ENCODE measurements around the gene NASP. TPM values are rescaled to one million over a fixed set of nuclear protein-coding genes. Genes with fewer than 3 reads are reported as not detected.

NASP gene, protein sequence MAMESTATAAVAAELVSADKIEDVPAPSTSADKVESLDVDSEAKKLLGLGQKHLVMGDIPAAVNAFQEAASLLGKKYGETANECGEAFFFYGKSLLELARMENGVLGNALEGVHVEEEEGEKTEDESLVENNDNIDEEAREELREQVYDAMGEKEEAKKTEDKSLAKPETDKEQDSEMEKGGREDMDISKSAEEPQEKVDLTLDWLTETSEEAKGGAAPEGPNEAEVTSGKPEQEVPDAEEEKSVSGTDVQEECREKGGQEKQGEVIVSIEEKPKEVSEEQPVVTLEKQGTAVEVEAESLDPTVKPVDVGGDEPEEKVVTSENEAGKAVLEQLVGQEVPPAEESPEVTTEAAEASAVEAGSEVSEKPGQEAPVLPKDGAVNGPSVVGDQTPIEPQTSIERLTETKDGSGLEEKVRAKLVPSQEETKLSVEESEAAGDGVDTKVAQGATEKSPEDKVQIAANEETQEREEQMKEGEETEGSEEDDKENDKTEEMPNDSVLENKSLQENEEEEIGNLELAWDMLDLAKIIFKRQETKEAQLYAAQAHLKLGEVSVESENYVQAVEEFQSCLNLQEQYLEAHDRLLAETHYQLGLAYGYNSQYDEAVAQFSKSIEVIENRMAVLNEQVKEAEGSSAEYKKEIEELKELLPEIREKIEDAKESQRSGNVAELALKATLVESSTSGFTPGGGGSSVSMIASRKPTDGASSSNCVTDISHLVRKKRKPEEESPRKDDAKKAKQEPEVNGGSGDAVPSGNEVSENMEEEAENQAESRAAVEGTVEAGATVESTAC
- total RNA-seq = 27.3 and 113 TPM in 2 replicates

DNA sequence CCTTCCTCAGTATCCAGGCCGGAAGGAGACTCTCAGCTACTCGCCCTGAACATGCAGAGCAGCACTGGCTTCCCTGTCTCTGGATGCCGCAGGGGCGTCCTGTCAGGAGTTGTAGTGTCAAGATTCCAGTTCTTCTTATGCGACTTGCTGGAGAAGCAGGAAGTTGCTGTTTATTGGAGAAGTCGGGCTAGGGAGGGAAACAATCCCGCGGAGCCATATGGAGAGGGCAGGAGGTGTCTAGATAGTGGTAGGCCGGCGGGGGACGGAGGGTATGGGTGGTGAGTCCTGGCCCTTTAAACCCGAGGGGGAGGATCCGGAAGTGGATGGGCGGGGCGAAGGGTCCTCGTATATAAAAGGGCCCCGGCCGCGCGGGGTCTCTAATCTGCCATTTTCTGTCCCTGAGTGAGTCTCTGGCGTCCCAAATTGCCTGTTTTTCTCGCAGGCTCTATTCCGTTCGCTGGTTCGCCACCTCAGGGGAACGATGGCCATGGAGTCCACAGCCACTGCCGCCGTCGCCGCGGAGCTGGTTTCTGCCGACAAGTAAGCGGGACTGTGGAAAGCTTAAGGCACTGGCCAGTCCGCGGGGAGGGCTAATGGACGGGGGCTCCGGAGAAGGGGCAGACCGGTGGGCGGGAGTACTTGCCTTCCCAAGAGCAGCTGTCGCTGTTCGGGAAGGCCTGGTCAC, at the start of gene NASP:
Gene NASP (plus strand): TSS at position 376 of the 685 bp plus-strand sequence. CDS start 106 bp downstream, at position 482.

DNA sequence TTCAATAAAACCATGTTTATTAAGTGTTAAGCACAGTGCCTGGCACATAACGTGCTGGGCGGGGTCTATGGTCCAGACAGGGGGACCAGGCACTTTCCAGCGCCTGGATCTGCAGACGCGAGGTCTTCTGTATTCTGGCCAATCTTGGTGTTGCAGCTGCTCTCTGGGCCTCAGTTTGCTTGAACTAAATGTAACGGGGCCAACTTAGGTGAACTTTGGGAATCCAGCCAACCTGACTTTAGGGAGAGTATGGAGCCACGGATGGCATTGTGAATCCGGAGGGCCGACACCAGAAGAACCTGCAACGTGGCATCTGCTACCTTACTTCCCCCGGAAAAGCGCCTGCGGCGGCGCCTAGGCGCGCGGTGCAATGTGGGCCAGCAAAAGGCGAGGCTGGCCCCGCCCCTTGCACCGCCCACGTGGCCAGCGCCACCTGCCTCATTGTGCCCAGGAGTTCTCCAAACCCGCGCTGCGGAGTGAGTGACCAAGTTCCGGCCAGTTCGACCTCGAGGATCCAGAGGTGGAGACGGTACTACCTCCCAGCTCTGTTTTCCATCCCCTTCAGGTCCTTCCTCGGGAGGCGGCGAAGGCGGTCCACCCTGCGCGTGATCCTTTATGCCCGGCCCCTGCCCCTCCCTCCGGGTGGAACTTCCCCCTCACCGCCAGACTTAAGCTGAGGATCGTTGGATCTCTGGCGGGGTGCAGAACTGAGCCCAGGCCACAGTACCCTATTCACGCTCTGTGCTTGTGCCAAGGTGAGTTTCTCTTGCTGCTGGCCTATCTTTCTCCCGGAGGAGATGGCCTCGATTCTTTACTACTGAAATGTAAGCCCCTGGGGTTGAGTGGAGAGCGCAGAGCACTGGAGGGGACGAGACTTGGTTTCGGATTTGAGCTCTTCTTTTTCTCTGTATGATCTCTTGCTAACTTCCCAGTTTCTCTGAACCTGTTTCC, 33.2 kb upstream of the NASP start, which contains the start of gene AKR1A1:
Gene AKR1A1 (plus strand): TSS at position 426 of the 951 bp plus-strand sequence. CDS start 10,969 bp downstream, outside the sequence.

DNA sequence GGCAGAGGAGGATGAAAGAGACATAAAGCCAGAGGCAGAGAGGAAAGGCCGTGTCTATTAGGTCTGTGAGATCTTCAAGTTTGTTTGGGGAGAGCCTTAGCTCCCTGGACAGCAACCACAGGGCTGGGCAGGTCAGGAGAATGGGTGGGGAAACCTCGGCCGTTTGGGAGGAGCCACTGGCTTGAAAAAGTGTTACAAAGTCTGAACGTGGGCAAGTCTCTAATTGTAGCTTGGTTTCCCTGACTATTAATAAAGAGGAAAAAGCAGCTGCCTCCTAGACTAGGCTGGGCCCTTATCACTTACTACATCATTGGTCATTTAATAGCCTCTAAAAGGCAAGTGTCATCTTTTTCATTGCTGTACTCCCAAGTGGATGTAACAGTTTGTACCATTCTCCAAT, 40.1 kb downstream of the NASP start, which contains the start of gene CCDC17:
Gene CCDC17 (minus strand): TSS at position 83 of the 400 bp plus-strand sequence. CDS start 145 bp downstream, outside the sequence.

Other genes with a start within 250 kb of the NASP start
- 5.9 and 19.2 TPM in 2 replicates for gene TOE1, start 243.9 kb upstream of the NASP start, total RNA-seq
- 14.4 and 18.7 TPM in 2 replicates for gene MUTYH, start 243.6 kb upstream of the NASP start, total RNA-seq
- gene TESK2, start 92.9 kb upstream of the NASP start, total RNA-seq = 2.6 and 5.1 TPM in 2 replicates
- 2.1 and 3.0 TPM in 2 replicates for gene CCDC163, start 84.0 kb upstream of the NASP start, total RNA-seq
- gene MMACHC, start 83.7 kb upstream of the NASP start, total RNA-seq = 3.3 and 7.0 TPM in 2 replicates
- gene PRDX1, start 62.2 kb upstream of the NASP start, total RNA-seq = 529 and 770 TPM in 2 replicates
- gene AKR1A1, start 33.2 kb upstream of the NASP start, total RNA-seq = 95.7 and 112 TPM in 2 replicates
- gene CCDC17, start 40.0 kb downstream of the NASP start, total RNA-seq = 0.23 and 0.78 TPM in 2 replicates
- 83.2 and 101 TPM in 2 replicates for gene GPBP1L1, start 102.5 kb downstream of the NASP start, total RNA-seq
- gene TMEM69, start 104.1 kb downstream of the NASP start, total RNA-seq = 50.8 and 55.7 TPM in 2 replicates
- gene IPP, start 166.6 kb downstream of the NASP start, total RNA-seq = 4.2 and 5.5 TPM in 2 replicates
- gene MAST2, start 219.6 kb downstream of the NASP start, total RNA-seq = 13.2 and 14.2 TPM in 2 replicates